Lung (tissue), 12 donors: ENCODE results near the gene DNAJA4. TPM values are rescaled to one million over a fixed set of nuclear protein-coding genes. Genes with fewer than 3 reads are reported as not detected.

Experiments
- ATAC-seq: fragments of 200-7000 bp; cut with Tn5 transposase; one replicate; pipeline ENCODE4 v1.9.1; 2020; ENCODE audit warnings: moderate number of reproducible peaks; ENCODE audit not compliant: insufficient read depth, low FRiP score
- DNase-seq, 3 donors: peaks; one replicate each; pipeline ENCODE4 v3.0.0-alpha.2; 2013 to 2017
- H3K27ac ChIP-seq, 2 donors: one replicate each; pipeline ENCODE4 v1.5.1; 2013; ENCODE audit warnings: mild to moderate bottlenecking in 2 of 2, moderate library complexity in 2 of 2, control low read depth in 1 of 2, inconsistent platforms in 1 of 2, low read depth in 1 of 2, low read length in 1 of 2
- H3K27me3 ChIP-seq, 3 donors: one replicate each; pipeline ENCODE4 v1.5.1; 2013; ENCODE audit warnings: low read length in 2 of 3; ENCODE audit not compliant: control insufficient read depth in 3 of 3, insufficient read depth in 3 of 3
- H3K36me3 ChIP-seq, 4 donors: one replicate each; pipeline ENCODE4 v1.5.1; 2013; ENCODE audit warnings: low read length in 4 of 4, mild to moderate bottlenecking in 1 of 4, moderate library complexity in 1 of 4; ENCODE audit not compliant: control insufficient read depth in 4 of 4, insufficient read depth in 4 of 4
- H3K4me1 ChIP-seq, 5 donors: one replicate each; pipeline ENCODE4 v1.5.1; 2013; ENCODE audit warnings: low read length in 5 of 5, mild to moderate bottlenecking in 2 of 5, moderate library complexity in 1 of 5; ENCODE audit not compliant: control insufficient read depth in 5 of 5, insufficient read depth in 5 of 5
- H3K4me3 ChIP-seq: one replicate; pipeline ENCODE4 v1.5.1; 2013; ENCODE audit warnings: mild to moderate bottlenecking, control low read depth, moderate library complexity
- H3K9ac ChIP-seq, 2 donors: one replicate each; pipeline ENCODE4 v1.5.1; 2013; ENCODE audit warnings: low read length in 2 of 2, control low read depth in 1 of 2; ENCODE audit not compliant: insufficient read depth in 1 of 2
- H3K9me3 ChIP-seq, 4 donors: one replicate each; pipeline ENCODE4 v1.5.1; 2013; ENCODE audit warnings: low read length in 3 of 4, mild to moderate bottlenecking in 1 of 4, moderate library complexity in 1 of 4; ENCODE audit not compliant: control insufficient read depth in 4 of 4, insufficient read depth in 3 of 4
- CTCF ChIP-seq: IDR thresholded peaks from 2 replicates; pipeline ENCODE4 v1.5.1; 2012; ENCODE audit warnings: mild to moderate bottlenecking; ENCODE audit errors: control extremely low read depth, extremely low read depth
- WGBS, 2 donors: extraction: QIAGEN DNeasy Blood & Tissue Kit; methylation state at CpG; one replicate each; pipeline ENCODE4 v1.1.7; 2013; 5-methylcytosine and 5-hydroxymethylcytosine counted together
- polyA plus RNA-seq, 2 donors: library from polyadenylated mRNA; stranded (reverse); fragments of 200-250 nt; gene quantifications; one replicate each; pipeline ENCODE4 v1.2.1, GENCODE V29; 2013
- total RNA-seq, 2 donors: library from RNA; depleted of rRNA in 1 of 2; stranded (reverse); fragments of >200 nt in 1 of 2; gene quantifications; one replicate each; pipeline ENCODE4 v1.2.1, GENCODE V29; 2014 to 2021
- donor health status: control.
- donor health status: control.
- donor health status: Bipolar disorder and iron deficiency.
- donor health status: healthy.
- donor health status: DM: yes; HTN: yes; CAD: no.

Gene DNAJA4
- total and polyA plus RNA-seq, 4 donors = 19.3 to 74.6 (median 33.9) TPM

- DNase-seq = no peak
- H3K4me1 ChIP-seq = no peaks in the 10 kb centered on the region
- H3K4me3 ChIP-seq = no peak overlapping the region
- peaks cover 0 to under 1% (median 0%) of the 10 kb centered on the region in 3 donors for H3K27me3 ChIP-seq
- no peak overlapping the region for H3K9ac ChIP-seq
- no peak for TF ChIP-seq CTCF
- no peak overlapping the region for H3K27ac ChIP-seq
- ATAC-seq = no peak
- H3K9me3 ChIP-seq = no peaks in the 10 kb centered on the region
- H3K36me3 ChIP-seq = no peaks in the 10 kb centered on the region
- 82 to 87% methylated on average over 5 of the region's 5 CpGs for WGBS, 2 donors
Measured at GRCh38 chr15:78312957-78313356, 48.6 kb downstream of the DNAJA4 start.

GRCh38 chr15:78313383-78313782 is 49.0 kb downstream of the DNAJA4 start:
- H3K27ac ChIP-seq = no peak overlapping the region

GRCh38 chr15:78314181-78314581 is 49.8 kb downstream of the DNAJA4 start:
- H3K9me3 ChIP-seq = no peaks in the 10 kb centered on the region
- no peaks in the 10 kb centered on the region for H3K4me1 ChIP-seq
- H3K36me3 ChIP-seq = no peaks in the 10 kb centered on the region
- ATAC-seq (no peak), DNase-seq (no peak)
- no peak overlapping the region for H3K9ac ChIP-seq
- H3K27ac ChIP-seq = no peak overlapping the region
- no peaks in the 10 kb centered on the region for H3K27me3 ChIP-seq
- H3K4me3 ChIP-seq = no peak overlapping the region
- no peak for TF ChIP-seq CTCF
- 82 to 95% methylated on average over 7 of the region's 7 CpGs for WGBS, 2 donors

More at GRCh38 chr15:78313383-78313782, 49.0 kb downstream of the DNAJA4 start:
- TF ChIP-seq CTCF = no peak
- no peak for ATAC-seq
- Histone ChIP-seq H3K27me3 (no peaks in the 10 kb centered on the region), H3K36me3 (no peaks in the 10 kb centered on the region), H3K9me3 (no peaks in the 10 kb centered on the region), H3K9ac (no peak overlapping the region), H3K4me1 (no peaks in the 10 kb centered on the region), H3K4me3 (no peak overlapping the region)
- 75 to 79% methylated on average over 8 of the region's 8 CpGs for WGBS, 2 donors
- DNase-seq = no peak

- no peak for TF ChIP-seq CTCF
- Histone ChIP-seq H3K9me3 (no peaks in the 10 kb centered on the region), H3K36me3 (no peaks in the 10 kb centered on the region), H3K4me3 (no peak overlapping the region), H3K9ac (no peak overlapping the region), H3K27ac (no peak overlapping the region), H3K27me3 (no peaks in the 10 kb centered on the region), H3K4me1 (no peaks in the 10 kb centered on the region)
- WGBS, 2 donors = 74 to 80% methylated on average over 7 of the region's 7 CpGs
- DNase-seq (no peak), ATAC-seq (no peak)
Measured at GRCh38 chr15:78315686-78316282, 51.4 kb downstream of the DNAJA4 start.
